ENCODE results near the gene GRIA1. TPM values are rescaled to one million over a fixed set of nuclear protein-coding genes. Genes with fewer than 3 reads are reported as not detected.

Gene GRIA1
- total RNA-seq, 4 donors from 2014 or later = 1.7 TPM; not detected in 3

DNA sequence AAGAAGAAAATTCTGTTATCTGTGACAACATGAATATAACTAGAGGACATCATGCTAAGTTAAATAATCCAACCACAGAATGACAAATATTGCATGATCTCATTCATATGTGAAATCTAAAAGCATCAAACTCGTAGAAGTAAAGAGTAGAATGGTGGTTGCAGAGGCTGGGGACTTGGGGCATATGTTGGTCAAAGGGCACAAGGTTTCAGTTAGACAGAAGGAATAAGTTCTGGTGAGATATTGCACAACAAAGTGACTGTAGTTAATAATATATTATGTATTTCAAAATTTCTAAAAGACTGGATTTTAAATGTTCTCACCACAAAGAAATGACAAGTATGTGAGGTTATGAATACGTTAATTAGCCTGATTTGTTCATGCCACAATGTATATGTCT lies 24.8 kb downstream of the GRIA1 start:
- TF ChIP-seq, protein P1, sequence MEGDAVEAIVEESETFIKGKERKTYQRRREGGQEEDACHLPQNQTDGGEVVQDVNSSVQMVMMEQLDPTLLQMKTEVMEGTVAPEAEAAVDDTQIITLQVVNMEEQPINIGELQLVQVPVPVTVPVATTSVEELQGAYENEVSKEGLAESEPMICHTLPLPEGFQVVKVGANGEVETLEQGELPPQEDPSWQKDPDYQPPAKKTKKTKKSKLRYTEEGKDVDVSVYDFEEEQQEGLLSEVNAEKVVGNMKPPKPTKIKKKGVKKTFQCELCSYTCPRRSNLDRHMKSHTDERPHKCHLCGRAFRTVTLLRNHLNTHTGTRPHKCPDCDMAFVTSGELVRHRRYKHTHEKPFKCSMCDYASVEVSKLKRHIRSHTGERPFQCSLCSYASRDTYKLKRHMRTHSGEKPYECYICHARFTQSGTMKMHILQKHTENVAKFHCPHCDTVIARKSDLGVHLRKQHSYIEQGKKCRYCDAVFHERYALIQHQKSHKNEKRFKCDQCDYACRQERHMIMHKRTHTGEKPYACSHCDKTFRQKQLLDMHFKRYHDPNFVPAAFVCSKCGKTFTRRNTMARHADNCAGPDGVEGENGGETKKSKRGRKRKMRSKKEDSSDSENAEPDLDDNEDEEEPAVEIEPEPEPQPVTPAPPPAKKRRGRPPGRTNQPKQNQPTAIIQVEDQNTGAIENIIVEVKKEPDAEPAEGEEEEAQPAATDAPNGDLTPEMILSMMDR (IDR thresholded peaks at IDR 0.05) = no peak
- TF ChIP-seq POLR2A (IDR thresholded peaks at IDR 0.05) = no peak
- Histone ChIP-seq H3K9me3 (no peaks in the 10 kb centered on the region), H3K4me1 (no peaks in the 10 kb centered on the region), H3K27me3 (no peaks in the 10 kb centered on the region), H3K36me3 (no peaks in the 10 kb centered on the region), H3K27ac (no peak overlapping the region), H3K4me3 (no peak overlapping the region)
- no peak for DNase-seq

DNA sequence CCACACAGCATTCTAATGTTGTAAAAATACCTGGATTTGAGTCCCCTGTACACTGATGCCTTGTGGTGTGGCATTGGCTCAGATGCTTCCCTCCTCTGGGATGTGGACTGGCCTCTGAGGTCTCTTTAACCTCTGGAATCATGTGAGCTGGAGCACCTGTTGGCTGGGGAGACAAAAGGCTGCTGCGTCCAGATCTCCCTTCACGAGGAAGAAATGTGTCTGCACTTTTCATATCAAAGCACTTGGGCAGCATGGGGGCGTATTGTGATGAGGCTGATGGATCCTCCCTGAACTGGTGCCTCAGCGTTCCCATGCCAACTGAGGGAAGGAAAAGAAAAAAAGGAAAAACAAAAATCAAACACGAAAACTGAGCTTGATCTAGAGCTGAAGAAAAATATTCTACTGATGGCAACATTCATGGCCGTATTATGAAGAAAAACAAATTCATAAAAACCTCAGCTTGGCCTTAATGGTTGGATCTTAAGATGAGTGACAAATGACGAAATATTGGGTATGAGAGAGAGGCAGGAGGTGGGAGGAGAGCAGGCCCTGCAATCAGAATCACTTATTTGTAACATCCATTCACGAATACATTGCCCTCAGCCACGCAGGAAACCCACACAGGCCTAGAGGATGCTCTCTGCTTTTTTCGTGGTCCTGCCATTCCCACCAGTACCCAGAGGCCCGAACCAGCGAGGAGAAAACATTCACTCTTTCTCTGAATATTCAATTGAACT lies 26.2 kb downstream of the GRIA1 start:
- TF ChIP-seq, protein P1 (IDR thresholded peaks at IDR 0.05) = no peak
- TF ChIP-seq POLR2A (IDR thresholded peaks at IDR 0.05) = no peak
- H3K27ac ChIP-seq = no peak overlapping the region
- DNase-seq = no peak
- H3K36me3 ChIP-seq = no peaks in the 10 kb centered on the region
- H3K27me3 ChIP-seq = no peaks in the 10 kb centered on the region
- no peak overlapping the region for H3K4me3 ChIP-seq
- H3K4me1 ChIP-seq = no peaks in the 10 kb centered on the region
- H3K9me3 ChIP-seq = no peaks in the 10 kb centered on the region

DNA sequence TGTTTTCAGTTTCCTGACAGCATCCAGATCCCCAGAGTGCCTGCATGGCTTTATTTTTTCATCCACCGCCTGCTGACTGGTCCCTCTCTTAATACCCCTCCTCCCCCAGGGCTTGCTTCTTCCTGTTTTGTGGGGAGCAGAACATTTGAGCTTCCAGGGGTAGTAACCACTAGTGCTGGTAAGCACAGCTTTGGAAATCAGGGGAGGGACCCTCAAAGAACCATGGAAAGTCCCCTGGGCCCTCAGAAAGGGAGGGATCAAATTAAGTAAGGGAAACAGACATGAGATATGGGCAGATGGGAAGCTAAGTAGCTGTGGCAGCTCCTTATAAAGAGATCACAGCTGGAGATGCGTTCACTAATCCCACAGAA lies 26.8 kb downstream of the GRIA1 start:
- H3K4me1 ChIP-seq = no peaks in the 10 kb centered on the region
- H3K36me3 ChIP-seq = no peaks in the 10 kb centered on the region
- no peak for DNase-seq
- no peak overlapping the region for H3K27ac ChIP-seq
- H3K4me3 ChIP-seq = no peak overlapping the region
- H3K9me3 ChIP-seq = no peaks in the 10 kb centered on the region
- TF ChIP-seq POLR2A (IDR thresholded peaks at IDR 0.05) = no peak
- TF ChIP-seq, protein P1 (IDR thresholded peaks at IDR 0.05) = no peak
- H3K27me3 ChIP-seq = no peaks in the 10 kb centered on the region

DNA sequence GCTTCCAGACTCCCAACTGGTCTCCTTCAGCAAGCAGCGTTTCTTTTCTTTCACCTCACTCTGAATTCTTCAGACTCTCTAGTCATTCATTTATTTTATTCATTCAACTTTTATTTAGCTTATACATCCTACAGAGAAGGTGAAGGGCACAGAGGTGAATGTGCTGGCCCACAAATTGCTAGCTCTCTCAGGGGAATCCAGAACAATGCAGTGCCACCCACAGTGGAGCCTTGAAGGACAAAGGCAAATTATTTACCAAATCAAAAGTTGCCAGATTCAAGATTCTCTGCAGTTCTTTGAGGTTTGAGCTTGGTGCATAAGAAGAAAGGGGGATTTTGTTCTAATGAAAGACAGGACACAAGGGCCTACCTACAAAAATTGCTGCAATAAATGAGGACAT lies 29.7 kb downstream of the GRIA1 start:
- H3K9me3 ChIP-seq = no peaks in the 10 kb centered on the region
- no peaks in the 10 kb centered on the region for H3K4me1 ChIP-seq
- TF ChIP-seq, protein P1 (IDR thresholded peaks at IDR 0.05) = no peak
- TF ChIP-seq POLR2A (IDR thresholded peaks at IDR 0.05) = no peak
- no peaks in the 10 kb centered on the region for H3K27me3 ChIP-seq
- DNase-seq = no peak
- no peak overlapping the region for H3K4me3 ChIP-seq
- no peak overlapping the region for H3K27ac ChIP-seq
- H3K36me3 ChIP-seq = no peaks in the 10 kb centered on the region

DNA sequence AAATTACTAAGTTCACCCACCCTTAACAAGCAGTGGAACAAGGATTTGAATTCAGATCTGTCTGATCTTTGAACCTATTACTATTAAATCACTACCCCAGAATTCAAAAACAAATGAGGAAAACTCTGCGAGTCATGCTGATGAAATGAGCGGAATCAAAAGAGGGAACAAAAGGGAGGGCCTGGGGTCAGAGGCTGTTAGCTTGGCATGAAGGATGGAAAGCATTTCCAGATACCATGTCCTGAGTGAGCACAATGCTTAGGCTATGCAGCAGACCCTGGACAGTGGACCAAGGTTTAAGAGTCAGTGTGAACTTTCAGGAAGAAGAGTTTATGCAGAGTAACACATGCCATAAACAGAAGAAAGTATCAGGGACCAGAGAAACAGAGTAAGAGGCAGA lies 30.5 kb downstream of the GRIA1 start:
- Histone ChIP-seq H3K4me1 (no peaks in the 10 kb centered on the region), H3K27me3 (no peaks in the 10 kb centered on the region), H3K36me3 (no peaks in the 10 kb centered on the region), H3K9me3 (no peaks in the 10 kb centered on the region), H3K4me3 (no peak overlapping the region), H3K27ac (no peak overlapping the region)
- TF ChIP-seq, protein P1 (IDR thresholded peaks at IDR 0.05) = no peak
- no peak for TF ChIP-seq POLR2A (IDR thresholded peaks at IDR 0.05)
- DNase-seq = no peak

DNA sequence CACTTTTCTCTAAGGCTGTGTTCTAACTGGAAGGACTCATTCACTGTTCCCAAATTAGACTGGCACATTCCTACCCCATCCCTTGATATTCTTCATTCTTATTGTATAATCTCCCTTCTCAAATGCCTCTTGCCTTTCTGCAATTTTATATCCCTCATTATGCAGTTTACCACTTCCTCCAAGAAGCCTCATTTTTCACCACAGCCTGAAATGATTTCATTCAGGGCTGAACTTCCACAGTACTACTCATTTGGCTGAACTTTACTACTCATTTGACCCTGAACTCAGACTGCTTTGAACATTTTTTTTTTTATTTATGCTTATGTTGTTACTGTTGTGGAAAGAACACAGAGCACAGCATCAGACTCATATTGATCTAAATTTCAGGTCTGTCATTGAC lies 32.7 kb downstream of the GRIA1 start:
- no peaks in the 10 kb centered on the region for H3K4me1 ChIP-seq
- H3K36me3 ChIP-seq = no peaks in the 10 kb centered on the region
- H3K9me3 ChIP-seq = no peaks in the 10 kb centered on the region
- TF ChIP-seq, protein P1 (IDR thresholded peaks at IDR 0.05) = no peak
- no peak for TF ChIP-seq POLR2A (IDR thresholded peaks at IDR 0.05)
- DNase-seq = no peak
- no peak overlapping the region for H3K27ac ChIP-seq
- no peaks in the 10 kb centered on the region for H3K27me3 ChIP-seq
- H3K4me3 ChIP-seq = no peak overlapping the region
